HFFc6 (cell line): Measurements from ENCODE around the gene NFX1. TPM values are rescaled to one million over a fixed set of nuclear protein-coding genes. Genes with fewer than 3 reads are reported as not detected.

Source experiments
- DNase-seq: peaks from one replicate; pipeline ENCODE4 v3.0.0-alpha.2; 2018
- H3K27ac Mint-ChIP-seq: 2 replicates; pipeline ENCODE4 v1.8.0; 2020; ENCODE audit warnings: mild to moderate bottlenecking, mixed read lengths
- H3K27me3 Mint-ChIP-seq: 2 replicates; pipeline ENCODE4 v1.8.0; 2021; ENCODE audit warnings: mild to moderate bottlenecking, moderate library complexity, mixed read lengths; ENCODE audit not compliant: insufficient read depth
- H3K36me3 Mint-ChIP-seq: 2 replicates; pipeline ENCODE4 v1.8.0; 2021; ENCODE audit warnings: low read depth, mixed read lengths
- H3K4me1 Mint-ChIP-seq: 2 replicates; pipeline ENCODE4 v1.8.0; 2020; ENCODE audit warnings: low read depth, mixed read lengths
- H3K4me3 Mint-ChIP-seq: 2 replicates; pipeline ENCODE4 v1.8.0; 2020; ENCODE audit warnings: mild to moderate bottlenecking, moderate library complexity, mixed read lengths
- H3K9me3 Mint-ChIP-seq: 2 replicates; pipeline ENCODE4 v1.8.0; 2020; ENCODE audit warnings: mild to moderate bottlenecking, mixed read lengths
- CTCF ChIP-seq: fragments of 200-600 bp; sonication (generic); IDR thresholded peaks from 2 replicates; pipeline ENCODE4 v1.5.0; 2021; ENCODE audit warnings: antibody characterized with exemption, mild to moderate bottlenecking
- total RNA-seq, 6 experiments: library from RNA; stranded (reverse); fragmentation: NEBNext Ultra II Directional; extraction: Animal tissue kit (Norgen Biotek cat#: 25700); gene quantifications; 2 replicates in 1 of 6; 3 replicates in 5 of 6; pipeline ENCODE4 v1.2.3, GENCODE V29; 2021

The NFX1 gene
- total RNA-seq, 6 experiments from 2014 or later = 25.7 to 28.0 (median 27.8) TPM

GRCh38 chr9:33419708-33420303 is 129.5 kb downstream of the NFX1 start:
- peaks cover 10% of the 10 kb centered on the region for H3K4me1 Mint-ChIP-seq
- TF ChIP-seq CTCF = no peak
- peaks cover 16% of the 10 kb centered on the region for H3K27me3 Mint-ChIP-seq
- no peak overlapping the region for H3K4me3 Mint-ChIP-seq
- H3K27ac Mint-ChIP-seq = no peak overlapping the region
- no peaks in the 10 kb centered on the region for H3K9me3 Mint-ChIP-seq
- H3K36me3 Mint-ChIP-seq = no peaks in the 10 kb centered on the region
- no peak for DNase-seq

Other genes with a start within 250 kb of the NFX1 start
- gene SMU1, start 213.8 kb upstream of the NFX1 start, total RNA-seq = 10 to 100 TPM; 20.3 to 22.1 (median 21.6) TPM
- gene B4GALT1, start 123.2 kb upstream of the NFX1 start, total RNA-seq = 100 to 1,000 TPM in 4 of 6 experiments, 10 to 100 TPM in 2; 87.2 to 116 (median 106) TPM
- gene SPINK4, start 50.3 kb upstream of the NFX1 start, total RNA-seq = not detected
- 10 to 100 TPM; 22.5 to 31.3 (median 27.6) TPM for gene BAG1, start 25.8 kb upstream of the NFX1 start, total RNA-seq
- gene CHMP5, start 25.5 kb upstream of the NFX1 start, total RNA-seq = 10 to 100 TPM; 75.5 to 90.2 (median 78.8) TPM
- gene AQP7, start 112.1 kb downstream of the NFX1 start, total RNA-seq = not detected
- gene AQP3, start 157.1 kb downstream of the NFX1 start, total RNA-seq = under 1 TPM; 0.28 to 0.81 (median 0.53) TPM
- 10 to 100 TPM; 57.9 to 69.2 (median 62.2) TPM for gene NOL6, start 183.4 kb downstream of the NFX1 start, total RNA-seq
- gene ANKRD18B, start 233.7 kb downstream of the NFX1 start, total RNA-seq = 1 to 10 TPM; 5.1 to 9.9 (median 8.0) TPM